Smooth muscle cell (in vitro differentiated cells): Measurements from ENCODE around the gene TBC1D2. TPM values are rescaled to one million over a fixed set of nuclear protein-coding genes. Genes with fewer than 3 reads are reported as not detected.
"Not testable (repeated sequence)": the region's sequence is repeated elsewhere in the genome, so short reads cannot be mapped to it uniquely, and the experiment has no call there.

ENCODE experiments used
- DNase-seq: peaks from one replicate; lab custom pipeline; 2025; ENCODE audit not compliant: unreplicated experiment; lab: John Stamatoyannopoulos, UW
- H2AFZ ChIP-seq: fragments of 200-600 bp; sonication (generic); 2 replicates; pipeline ENCODE4 v1.6.0; 2016; ENCODE audit warnings: antibody characterized with exemption, low read depth, mild to moderate bottlenecking
- H3F3A ChIP-seq: fragments of 200-600 bp; sonication (generic); 2 replicates; pipeline ENCODE4 v1.6.0; 2017; ENCODE audit warnings: antibody characterized with exemption, low read depth
- H3K27ac ChIP-seq: fragments of 200-600 bp; sonication (generic); 2 replicates; pipeline ENCODE4 v1.5.1; 2016; ENCODE audit warnings: low read depth, mild to moderate bottlenecking
- H3K27me3 ChIP-seq: fragments of 200-600 bp; sonication (generic); 2 replicates; pipeline ENCODE4 v1.6.1; 2016; ENCODE audit warnings: low read depth, mild to moderate bottlenecking
- H3K36me3 ChIP-seq: fragments of 200-600 bp; sonication (generic); 2 replicates; pipeline ENCODE4 v1.5.1; 2016; ENCODE audit warnings: low read depth
- H3K4me1 ChIP-seq: fragments of 200-600 bp; sonication (generic); 2 replicates; pipeline ENCODE4 v1.5.1; 2016; ENCODE audit warnings: low read depth
- H3K4me2 ChIP-seq: fragments of 200-600 bp; sonication (generic); 2 replicates; pipeline ENCODE4 v1.6.0; 2016; ENCODE audit warnings: mild to moderate bottlenecking
- H3K4me3 ChIP-seq: fragments of 200-600 bp; sonication (generic); 2 replicates; pipeline ENCODE4 v1.5.1; 2016; ENCODE audit warnings: mild to moderate bottlenecking
- H3K79me2 ChIP-seq: fragments of 200-600 bp; sonication (generic); 2 replicates; pipeline ENCODE4 v1.6.0; 2016; ENCODE audit warnings: low read depth, mild to moderate bottlenecking
- H3K9ac ChIP-seq: fragments of 200-600 bp; sonication (generic); 2 replicates; pipeline ENCODE4 v1.6.0; 2016; ENCODE audit warnings: low read depth
- H3K9me3 ChIP-seq: fragments of 200-600 bp; sonication (generic); replicated peaks from 2 replicates; pipeline ENCODE4 v1.5.1; 2016; ENCODE audit warnings: low read depth
- H4K20me1 ChIP-seq: fragments of 200-600 bp; sonication (generic); 2 replicates; pipeline ENCODE4 v1.6.0; 2016; ENCODE audit warnings: low read depth
- WGBS: methylation state at CpG from one replicate; pipeline ENCODE4 v1.1.7; 2016; ENCODE audit warnings: low lambda C conversion rate; 5-methylcytosine and 5-hydroxymethylcytosine counted together
- polyA plus RNA-seq: library from polyadenylated mRNA; unstranded; fragments of >200 nt; fragmentation: Nextera tagmentation; extraction: Ambion mirVana; gene quantifications from 2 replicates; pipeline ENCODE4 v1.2.1, GENCODE V29; 2016
- total RNA-seq: library from RNA; depleted of rRNA; stranded (reverse); fragments of >200 nt; gene quantifications from 2 replicates; pipeline ENCODE4 v1.2.3, GENCODE V29; 2014
- TF ChIP-seq, protein P1 (sequence below): fragments of 200-600 bp; sonication (generic); IDR thresholded peaks from 2 replicates; pipeline ENCODE4 v1.5.1; 2017; ENCODE audit warnings: borderline replicate concordance, mild to moderate bottlenecking, antibody characterized with exemption; ENCODE audit not compliant: insufficient read depth, poor library complexity, severe bottlenecking

The TBC1D2 gene
- total and polyA plus RNA-seq, 2 experiments from 2014 or later, result 7.7 to 8.6 TPM

DNA sequence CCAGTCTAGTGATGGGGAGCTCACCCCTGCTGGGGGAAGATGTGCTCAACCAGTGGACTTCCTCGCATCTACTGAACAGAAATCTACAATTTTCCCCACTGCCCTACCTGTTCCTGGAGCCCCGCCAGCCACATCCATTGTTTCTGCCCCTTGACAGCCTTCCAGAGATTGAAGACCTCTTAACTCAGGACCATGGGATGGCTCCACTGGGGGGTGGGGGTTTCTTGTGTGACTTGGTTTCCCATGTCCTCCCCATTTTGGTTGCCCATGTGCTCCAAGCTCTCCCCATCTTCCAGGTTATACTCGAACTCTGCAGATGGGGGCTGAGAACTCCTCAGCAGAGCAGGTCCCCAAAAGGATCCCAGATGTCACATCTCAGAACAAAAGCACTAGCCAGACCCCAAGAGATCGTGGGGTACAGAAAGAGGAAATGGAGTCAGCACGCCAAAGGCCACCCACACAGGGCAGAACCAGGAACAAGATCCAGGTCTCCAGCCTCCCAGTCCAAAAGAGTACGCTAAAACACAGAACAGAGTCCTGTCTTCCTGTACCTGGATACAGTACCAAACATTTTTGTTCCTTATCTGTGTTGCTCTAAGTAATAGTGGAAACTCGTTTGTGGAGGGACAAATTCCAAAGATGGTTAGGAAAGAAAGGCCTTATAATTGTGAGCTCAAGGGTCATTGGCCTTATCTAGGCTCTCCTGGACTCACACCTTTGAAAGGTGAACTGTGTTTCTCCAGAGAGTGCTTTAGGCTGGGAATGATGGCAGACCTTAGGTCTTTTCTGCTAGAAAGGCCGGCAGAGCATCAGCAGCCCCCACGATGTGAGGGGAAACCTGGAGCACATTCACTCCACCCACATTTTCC, 78.8 kb downstream of the TBC1D2 start:
- H2AFZ ChIP-seq, result no peak overlapping the region
- H3K9ac ChIP-seq, result no peak overlapping the region
- no peak overlapping the region for H3K4me2 ChIP-seq
- H4K20me1 ChIP-seq, result no peaks in the 10 kb centered on the region
- H3K27ac ChIP-seq, result no peak overlapping the region
- H3K4me3 ChIP-seq, result no peak overlapping the region
- WGBS, result 89% methylated on average over 9 of the region's 9 CpGs
- peaks cover 5% of the 10 kb centered on the region for H3K79me2 ChIP-seq
- H3K9me3 ChIP-seq, result no peaks in the 10 kb centered on the region
- H3K36me3 ChIP-seq, result no peaks in the 10 kb centered on the region
- no peaks in the 10 kb centered on the region for H3K27me3 ChIP-seq
- H3F3A ChIP-seq, result no peaks in the 10 kb centered on the region
- TF ChIP-seq, protein P1, sequence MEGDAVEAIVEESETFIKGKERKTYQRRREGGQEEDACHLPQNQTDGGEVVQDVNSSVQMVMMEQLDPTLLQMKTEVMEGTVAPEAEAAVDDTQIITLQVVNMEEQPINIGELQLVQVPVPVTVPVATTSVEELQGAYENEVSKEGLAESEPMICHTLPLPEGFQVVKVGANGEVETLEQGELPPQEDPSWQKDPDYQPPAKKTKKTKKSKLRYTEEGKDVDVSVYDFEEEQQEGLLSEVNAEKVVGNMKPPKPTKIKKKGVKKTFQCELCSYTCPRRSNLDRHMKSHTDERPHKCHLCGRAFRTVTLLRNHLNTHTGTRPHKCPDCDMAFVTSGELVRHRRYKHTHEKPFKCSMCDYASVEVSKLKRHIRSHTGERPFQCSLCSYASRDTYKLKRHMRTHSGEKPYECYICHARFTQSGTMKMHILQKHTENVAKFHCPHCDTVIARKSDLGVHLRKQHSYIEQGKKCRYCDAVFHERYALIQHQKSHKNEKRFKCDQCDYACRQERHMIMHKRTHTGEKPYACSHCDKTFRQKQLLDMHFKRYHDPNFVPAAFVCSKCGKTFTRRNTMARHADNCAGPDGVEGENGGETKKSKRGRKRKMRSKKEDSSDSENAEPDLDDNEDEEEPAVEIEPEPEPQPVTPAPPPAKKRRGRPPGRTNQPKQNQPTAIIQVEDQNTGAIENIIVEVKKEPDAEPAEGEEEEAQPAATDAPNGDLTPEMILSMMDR, result no peak
- no peaks in the 10 kb centered on the region for H3K4me1 ChIP-seq
- DNase-seq, result no peak

GRCh38 chr9:98175762-98176161, 79.7 kb downstream of the TBC1D2 start:
- H3K9ac ChIP-seq, result no peak overlapping the region
- DNase-seq, result no peak
- no peaks in the 10 kb centered on the region for H3F3A ChIP-seq
- H3K27me3 ChIP-seq, result no peaks in the 10 kb centered on the region
- H3K4me2 ChIP-seq, result no peak overlapping the region
- no peak overlapping the region for H3K4me3 ChIP-seq
- peaks cover 2% of the 10 kb centered on the region for H3K79me2 ChIP-seq
- H3K27ac ChIP-seq, result no peak overlapping the region
- no peak overlapping the region for H2AFZ ChIP-seq
- TF ChIP-seq, protein P1, result no peak
- H3K9me3 ChIP-seq, result no peaks in the 10 kb centered on the region
- no peaks in the 10 kb centered on the region for H4K20me1 ChIP-seq
- no peaks in the 10 kb centered on the region for H3K36me3 ChIP-seq
- 98% methylated on average over 3 of the region's 3 CpGs for WGBS
- no peaks in the 10 kb centered on the region for H3K4me1 ChIP-seq

GRCh38 chr9:98175028-98175569, 80.3 kb downstream of the TBC1D2 start:
- Histone ChIP-seq H2AFZ (no peak overlapping the region), H3K9me3 (no peaks in the 10 kb centered on the region), H3F3A (no peaks in the 10 kb centered on the region), H3K4me3 (no peak overlapping the region), H3K27ac (no peak overlapping the region), H3K79me2 (no peaks in the 10 kb centered on the region), H3K9ac (no peak overlapping the region), H3K27me3 (no peaks in the 10 kb centered on the region), H3K4me1 (no peaks in the 10 kb centered on the region), H3K36me3 (no peaks in the 10 kb centered on the region), H4K20me1 (no peaks in the 10 kb centered on the region), H3K4me2 (no peak overlapping the region)
- WGBS, result 75% methylated on average over 6 of the region's 6 CpGs
- TF ChIP-seq, protein P1, result no peak
- DNase-seq, result no peak

GRCh38 chr9:98174502-98174918, 80.9 kb downstream of the TBC1D2 start:
- H3K27me3 ChIP-seq, H3F3A ChIP-seq, H3K79me2 ChIP-seq, DNase-seq, H2AFZ ChIP-seq, H3K4me1 ChIP-seq, H3K27ac ChIP-seq, H3K9ac ChIP-seq, H3K36me3 ChIP-seq, H3K4me3 ChIP-seq, H3K9me3 ChIP-seq, H3K4me2 ChIP-seq, H4K20me1 ChIP-seq: not testable (repeated sequence)
- WGBS, result 97% methylated on average over 5 of the region's 5 CpGs
